Measurements from ENCODE around the gene PNP. TPM values are rescaled to one million over a fixed set of nuclear protein-coding genes. Genes with fewer than 3 reads are reported as not detected.

PNP gene
- total RNA-seq, 3 donors from 2014 or later: 38.8 to 74.8 (median 72.8) TPM

DNA sequence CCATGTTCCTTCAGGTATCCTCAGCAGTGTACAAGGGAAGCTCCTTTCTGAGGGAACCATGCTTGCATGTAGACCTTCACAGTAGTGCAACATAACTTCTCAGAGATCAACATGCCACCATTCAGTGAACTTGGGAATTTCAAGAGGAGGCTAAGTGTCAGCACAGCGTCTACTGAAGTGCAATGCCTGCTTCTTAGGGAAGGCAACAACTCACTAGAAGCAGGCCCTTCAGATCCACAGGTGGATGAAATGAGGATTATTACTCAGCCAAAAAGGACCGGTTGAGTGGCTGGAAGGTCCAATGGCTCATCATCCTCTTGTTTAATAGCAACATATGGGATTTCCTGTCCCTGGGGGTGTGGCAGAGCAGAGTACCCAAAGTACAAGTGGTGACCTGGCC, 54.8 kb downstream of the PNP start:
- ATAC-seq: no peak
- intact Hi-C loops (cut with DNase I, micrococcal nuclease): no loop called here
- H3K4me1 ChIP-seq (ENCODE audit: low read depth): no peaks in the 10 kb centered on the region
- no peaks in the 10 kb centered on the region for H3K9me3 ChIP-seq
- no peak for DNase-seq
- TF ChIP-seq, protein P1, sequence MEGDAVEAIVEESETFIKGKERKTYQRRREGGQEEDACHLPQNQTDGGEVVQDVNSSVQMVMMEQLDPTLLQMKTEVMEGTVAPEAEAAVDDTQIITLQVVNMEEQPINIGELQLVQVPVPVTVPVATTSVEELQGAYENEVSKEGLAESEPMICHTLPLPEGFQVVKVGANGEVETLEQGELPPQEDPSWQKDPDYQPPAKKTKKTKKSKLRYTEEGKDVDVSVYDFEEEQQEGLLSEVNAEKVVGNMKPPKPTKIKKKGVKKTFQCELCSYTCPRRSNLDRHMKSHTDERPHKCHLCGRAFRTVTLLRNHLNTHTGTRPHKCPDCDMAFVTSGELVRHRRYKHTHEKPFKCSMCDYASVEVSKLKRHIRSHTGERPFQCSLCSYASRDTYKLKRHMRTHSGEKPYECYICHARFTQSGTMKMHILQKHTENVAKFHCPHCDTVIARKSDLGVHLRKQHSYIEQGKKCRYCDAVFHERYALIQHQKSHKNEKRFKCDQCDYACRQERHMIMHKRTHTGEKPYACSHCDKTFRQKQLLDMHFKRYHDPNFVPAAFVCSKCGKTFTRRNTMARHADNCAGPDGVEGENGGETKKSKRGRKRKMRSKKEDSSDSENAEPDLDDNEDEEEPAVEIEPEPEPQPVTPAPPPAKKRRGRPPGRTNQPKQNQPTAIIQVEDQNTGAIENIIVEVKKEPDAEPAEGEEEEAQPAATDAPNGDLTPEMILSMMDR (IDR thresholded peaks at IDR 0.05): no peak
- H3K4me3 ChIP-seq: no peak overlapping the region
- H3K36me3 ChIP-seq (ENCODE audit: low read depth): no peaks in the 10 kb centered on the region

Other genes starting within 250 kb of the PNP start
- not detected for gene OR11H6, start 245.7 kb upstream of the PNP start, total RNA-seq
- gene OR11H7, start 240.4 kb upstream of the PNP start, total RNA-seq: not detected
- gene OR11H4, start 230.1 kb upstream of the PNP start, total RNA-seq: not detected
- gene TTC5, start 163.5 kb upstream of the PNP start, total RNA-seq: 10 to 100 TPM; 11.8 to 17.0 (median 13.2) TPM
- 10 to 100 TPM; 27.6 to 36.0 (median 28.0) TPM for gene CCNB1IP1, start 136.1 kb upstream of the PNP start, total RNA-seq
- 10 to 100 TPM in 2 of 3 donors, 1 to 10 TPM in 1; 9.3 to 20.1 (median 14.8) TPM for gene PARP2, start 125.8 kb upstream of the PNP start, total RNA-seq
- gene TEP1, start 55.9 kb upstream of the PNP start, total RNA-seq: 100 to 1,000 TPM in 1 of 3 donors, 10 to 100 TPM in 2; 68.7 to 121 (median 85.8) TPM
- under 1 TPM; 0.12 to 0.85 (median 0.27) TPM for gene KLHL33, start 33.2 kb upstream of the PNP start, total RNA-seq
- gene OSGEP, start 14.6 kb upstream of the PNP start, total RNA-seq: 10 to 100 TPM; 32.7 to 52.0 (median 35.9) TPM
- gene APEX1, start 14.2 kb upstream of the PNP start, total RNA-seq: 100 to 1,000 TPM in 1 of 3 donors, 10 to 100 TPM in 2; 83.9 to 115 (median 93.8) TPM
- gene PIP4P1, start 8.0 kb upstream of the PNP start, total RNA-seq: 10 to 100 TPM; 40.6 to 48.4 (median 45.5) TPM
- gene RNASE10, start 36.1 kb downstream of the PNP start, total RNA-seq: 1 to 10 TPM in 1 of 3 donors, under 1 TPM in 2; 0.60 to 1.0 (median 0.93) TPM
- gene RNASE9, start 91.6 kb downstream of the PNP start, total RNA-seq: not detected
- not detected for gene RNASE11, start 118.6 kb downstream of the PNP start, total RNA-seq
- gene RNASE12, start 122.0 kb downstream of the PNP start, total RNA-seq: not detected
- gene OR6S1, start 172.3 kb downstream of the PNP start, total RNA-seq: not detected
- gene RNASE4, start 215.2 kb downstream of the PNP start, total RNA-seq: 10 to 100 TPM; 35.9 to 37.4 (median 36.4) TPM
- 10 to 100 TPM; 25.0 to 50.1 (median 41.0) TPM for gene ANG, start 219.4 kb downstream of the PNP start, total RNA-seq